Epithelial cell of proximal tubule (primary cell): ENCODE measurements around the gene BPIFB6. TPM values are rescaled to one million over a fixed set of nuclear protein-coding genes. Genes with fewer than 3 reads are reported as not detected.

Experiments
- DNase-seq: peaks from one replicate; pipeline ENCODE4 v3.0.0-alpha.2; 2011; ENCODE audit warnings: low read depth
- H3K4me3 ChIP-seq: 2 replicates; pipeline ENCODE4 v1.5.1; 2011; ENCODE audit warnings: low read depth, mild to moderate bottlenecking, low read length
- total RNA-seq: library from RNA; depleted of rRNA; stranded (reverse); fragments of >200 nt; gene quantifications from 2 replicates; pipeline ENCODE4 v1.2.3, GENCODE V29; 2015
- TF ChIP-seq, protein P1 (sequence below): conservative IDR thresholded peaks from 2 replicates; pipeline ENCODE4 v1.5.1; 2012; ENCODE audit warnings: low read depth, mild to moderate bottlenecking, low read length

Gene BPIFB6
- total RNA-seq, 1 donor from 2014 or later: not detected

DNA sequence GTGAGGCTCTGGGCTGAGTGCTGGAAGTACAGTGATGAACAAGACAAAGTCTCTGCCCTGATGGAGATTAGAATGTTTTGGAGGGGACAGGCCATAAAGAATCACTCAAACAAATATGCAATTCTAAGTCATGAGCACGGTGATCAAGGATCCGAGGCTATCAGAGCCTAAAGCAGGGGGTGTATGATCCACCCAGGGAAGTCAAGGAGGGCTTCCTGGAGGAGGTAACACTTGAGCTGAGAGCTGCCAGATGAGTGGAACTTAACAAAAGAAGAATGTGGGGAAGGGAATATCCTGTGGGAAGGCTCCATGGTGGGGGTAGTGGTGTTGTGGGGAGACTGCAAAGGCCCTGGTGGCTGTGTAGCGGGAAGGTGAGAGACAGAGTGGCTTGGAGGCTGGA lies 60.2 kb downstream of the BPIFB6 start:
- no peak for DNase-seq
- TF ChIP-seq, protein P1, sequence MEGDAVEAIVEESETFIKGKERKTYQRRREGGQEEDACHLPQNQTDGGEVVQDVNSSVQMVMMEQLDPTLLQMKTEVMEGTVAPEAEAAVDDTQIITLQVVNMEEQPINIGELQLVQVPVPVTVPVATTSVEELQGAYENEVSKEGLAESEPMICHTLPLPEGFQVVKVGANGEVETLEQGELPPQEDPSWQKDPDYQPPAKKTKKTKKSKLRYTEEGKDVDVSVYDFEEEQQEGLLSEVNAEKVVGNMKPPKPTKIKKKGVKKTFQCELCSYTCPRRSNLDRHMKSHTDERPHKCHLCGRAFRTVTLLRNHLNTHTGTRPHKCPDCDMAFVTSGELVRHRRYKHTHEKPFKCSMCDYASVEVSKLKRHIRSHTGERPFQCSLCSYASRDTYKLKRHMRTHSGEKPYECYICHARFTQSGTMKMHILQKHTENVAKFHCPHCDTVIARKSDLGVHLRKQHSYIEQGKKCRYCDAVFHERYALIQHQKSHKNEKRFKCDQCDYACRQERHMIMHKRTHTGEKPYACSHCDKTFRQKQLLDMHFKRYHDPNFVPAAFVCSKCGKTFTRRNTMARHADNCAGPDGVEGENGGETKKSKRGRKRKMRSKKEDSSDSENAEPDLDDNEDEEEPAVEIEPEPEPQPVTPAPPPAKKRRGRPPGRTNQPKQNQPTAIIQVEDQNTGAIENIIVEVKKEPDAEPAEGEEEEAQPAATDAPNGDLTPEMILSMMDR: no peak
- no peak overlapping the region for H3K4me3 ChIP-seq

DNA sequence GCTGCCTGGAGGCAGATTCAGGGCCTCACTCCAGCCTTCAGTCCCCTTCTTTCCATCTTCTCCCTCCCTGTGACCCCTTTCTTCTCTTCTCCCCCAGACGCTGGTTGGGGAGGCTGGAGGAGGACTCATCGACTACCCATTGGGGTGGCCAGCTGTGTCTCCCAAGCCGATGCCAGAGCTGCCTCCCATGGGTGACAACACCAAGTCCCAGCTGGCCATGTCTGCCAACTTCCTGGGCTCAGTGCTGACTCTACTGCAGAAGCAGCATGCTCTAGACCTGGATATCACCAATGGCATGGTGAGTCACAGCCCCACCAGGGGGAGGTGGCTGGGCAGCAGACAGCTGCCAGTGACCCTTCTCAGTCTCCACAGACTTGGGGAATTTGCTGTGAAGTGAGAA lies 60.9 kb downstream of the BPIFB6 start:
- H3K4me3 ChIP-seq: no peak overlapping the region
- DNase-seq: no peak
- TF ChIP-seq, protein P1: no peak

DNA sequence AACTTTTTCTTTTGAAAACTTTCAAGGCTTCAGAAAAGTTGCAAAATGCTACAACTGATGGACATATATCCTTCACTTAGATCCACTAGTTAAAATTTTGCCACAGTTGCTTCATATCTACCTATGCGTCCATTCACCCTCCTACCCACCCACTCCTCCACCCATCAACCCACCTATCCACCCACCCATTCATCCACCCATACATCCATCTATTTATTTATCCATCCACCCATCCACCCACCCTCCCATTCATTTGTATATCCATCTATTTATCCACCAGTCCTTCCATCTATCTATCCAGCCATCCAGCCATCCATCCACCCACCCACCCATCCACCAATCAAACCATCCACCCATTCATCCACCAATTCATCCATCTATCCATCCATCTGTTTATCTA lies 61.6 kb downstream of the BPIFB6 start:
- TF ChIP-seq, protein P1: no peak
- H3K4me3 ChIP-seq: no peak overlapping the region
- DNase-seq: no peak

DNA sequence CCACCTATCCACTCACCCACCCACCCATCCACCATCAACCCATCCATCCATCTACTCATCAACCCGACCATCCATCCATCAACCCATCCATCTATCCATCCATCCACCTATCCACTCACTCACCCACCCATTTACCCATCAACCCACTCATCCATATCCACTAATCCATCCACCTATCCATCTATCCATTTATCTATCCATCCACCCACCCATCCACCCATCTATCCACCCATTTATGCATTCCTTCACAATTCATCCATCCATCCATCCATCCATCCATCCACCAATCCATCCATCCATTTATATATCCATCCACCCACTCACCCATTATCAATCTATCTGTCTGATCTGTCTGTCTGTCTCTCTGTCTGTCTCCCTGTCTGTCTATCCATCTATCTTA lies 62.1 kb downstream of the BPIFB6 start:
- TF ChIP-seq, protein P1: no peak
- DNase-seq: no peak
- H3K4me3 ChIP-seq: no peak overlapping the region

Other genes starting within 250 kb of the BPIFB6 start
- 114 and 123 TPM in 2 replicates for gene MAPRE1, start 211.7 kb upstream of the BPIFB6 start, total RNA-seq
- gene EFCAB8, start 172.7 kb upstream of the BPIFB6 start, total RNA-seq: not detected in 2 replicates
- gene SUN5, start 27.2 kb upstream of the BPIFB6 start, total RNA-seq: not detected in 2 replicates
- gene BPIFB2, start 23.9 kb upstream of the BPIFB6 start, total RNA-seq: not detected in 2 replicates
- not detected in 2 replicates for gene BPIFB3, start 22.3 kb downstream of the BPIFB6 start, total RNA-seq
- gene BPIFB4, start 48.0 kb downstream of the BPIFB6 start, total RNA-seq: not detected in 2 replicates
- not detected in 2 replicates for gene BPIFA2, start 136.5 kb downstream of the BPIFB6 start, total RNA-seq
- not detected in 2 replicates for gene BPIFA3, start 185.7 kb downstream of the BPIFB6 start, total RNA-seq
- not detected in 2 replicates for gene BPIFA1, start 204.3 kb downstream of the BPIFB6 start, total RNA-seq